Measurements from ENCODE around the gene MMP23B. TPM values are rescaled to one million over a fixed set of nuclear protein-coding genes. Genes with fewer than 3 reads are reported as not detected.

The MMP23B gene
- total and polyA plus RNA-seq, 10 of the 15 experiments (the other 5 are each of a cell fraction or from before 2014, with no cell fraction given): 0.25 to 0.76 (median 0.34) TPM; not detected in 4

GRCh38 chr1:1613509-1614082, 18.4 kb upstream of the MMP23B start (continued):
- TF ChIP-seq ELK1 (IDR thresholded peaks at IDR 0.05; ENCODE audit: low read depth, low read length): no peak
- no peak for TF ChIP-seq TARDBP (IDR thresholded peaks at IDR 0.05; ENCODE audit: borderline replicate concordance)
- no peak for TF ChIP-seq FOXM1 (IDR thresholded peaks at IDR 0.05; ENCODE audit: low read depth, low read length)
- TF ChIP-seq TCF12 (IDR thresholded peaks at IDR 0.05; ENCODE audit: low read depth, low read length): no peak
- TF ChIP-seq ETV6 (conservative IDR thresholded peaks at IDR 0.05 in 1 of 2, IDR thresholded peaks at IDR 0.05 in 1 of 2; ENCODE audit: borderline replicate concordance in 1 of 2, low read depth in 1 of 2): no peak
- no peak for TF ChIP-seq HDAC2 (IDR thresholded peaks at IDR 0.05)
- TF ChIP-seq EED (IDR thresholded peaks at IDR 0.05; ENCODE audit: low read depth): no peak
- TF ChIP-seq MEF2B (IDR thresholded peaks at IDR 0.05; ENCODE audit: partially characterized antibody, poor library complexity, severe bottlenecking): no peak
- no peak for TF ChIP-seq NFYA (IDR thresholded peaks at IDR 0.05; ENCODE audit: borderline replicate concordance, low read depth, low read length)
- no peak for TF ChIP-seq CTCF (IDR thresholded peaks at IDR 0.05 in 2 of 3, conservative IDR thresholded peaks at IDR 0.05 in 1 of 3; ENCODE audit: control insufficient read depth in 2 of 3, extremely low read depth in 1 of 3, insufficient read depth in 1 of 3, low read depth in 3 of 3, low read length in 3 of 3)

Measured in GM12878 (cell line).